ENCODE measurements around the gene LGALS14.
"Not testable (repeated sequence)": the region's sequence is repeated elsewhere in the genome, so short reads cannot be mapped to it uniquely, and the experiment has no call there.

Gene LGALS14

GRCh38 chr19:39704181-39705044, at the start of gene LGALS14:
TSS of gene LGALS14 (plus strand) at chr19:39704481. CDS start at chr19:39704529, 48 bp downstream.
- DNase-seq, result no peak

GRCh38 chr19:39655613-39656012, 48.7 kb upstream of the LGALS14 start, which contains the start of gene LGALS16:
TSS of gene LGALS16 (plus strand) at chr19:39655913. CDS start at chr19:39655962, 49 bp downstream.
- no peak for DNase-seq

GRCh38 chr19:39659791-39660190, 44.5 kb upstream of the LGALS14 start:
- no peak for DNase-seq

GRCh38 chr19:39660661-39661060, 43.6 kb upstream of the LGALS14 start:
- no peak for DNase-seq

- no peak for DNase-seq
Measured at GRCh38 chr19:39661565-39661964, 42.7 kb upstream of the LGALS14 start.

GRCh38 chr19:39669860-39670259, 34.4 kb upstream of the LGALS14 start:
- DNase-seq, result not testable (repeated sequence)

GRCh38 chr19:39670998-39671397, 33.3 kb upstream of the LGALS14 start:
- DNase-seq, result no peak

GRCh38 chr19:39671739-39672363, 32.4 kb upstream of the LGALS14 start:
- DNase-seq, result peak; percentile 42

- DNase-seq, result no peak
Measured at GRCh38 chr19:39672473-39672872, 31.8 kb upstream of the LGALS14 start.

GRCh38 chr19:39673862-39674261, 30.4 kb upstream of the LGALS14 start:
- DNase-seq, result not testable (repeated sequence)

- no peak for DNase-seq
Measured at GRCh38 chr19:39676004-39676403, 28.3 kb upstream of the LGALS14 start.

- no peak for DNase-seq
Measured at GRCh38 chr19:39677961-39678889, 26.1 kb upstream of the LGALS14 start.

- no peak for DNase-seq
Measured at GRCh38 chr19:39679056-39679790, 25.1 kb upstream of the LGALS14 start.

GRCh38 chr19:39679791-39680168, 24.5 kb upstream of the LGALS14 start:
- no peak for DNase-seq

GRCh38 chr19:39680593-39680992, 23.7 kb upstream of the LGALS14 start:
- DNase-seq, result no peak

GRCh38 chr19:39681416-39681815, 22.9 kb upstream of the LGALS14 start:
- no peak for DNase-seq

GRCh38 chr19:39684267-39684666, 20.0 kb upstream of the LGALS14 start:
- DNase-seq, result no peak

- DNase-seq, result no peak
Measured at GRCh38 chr19:39686739-39687138, 17.5 kb upstream of the LGALS14 start.

GRCh38 chr19:39688637-39689036, 15.6 kb upstream of the LGALS14 start:
- not testable (repeated sequence) for DNase-seq

GRCh38 chr19:39692166-39692565, 12.1 kb upstream of the LGALS14 start:
- DNase-seq, result no peak

GRCh38 chr19:39692822-39693221, 11.5 kb upstream of the LGALS14 start:
- DNase-seq, result no peak

GRCh38 chr19:39695759-39696158, 8.5 kb upstream of the LGALS14 start:
- DNase-seq, result no peak
